Left ventricle myocardium inferior (tissue), 1 donor: ENCODE measurements around the gene CRTC1. TPM values are rescaled to one million over a fixed set of nuclear protein-coding genes. Genes with fewer than 3 reads are reported as not detected.

Experiments
- DNase-seq: peaks from one replicate; pipeline ENCODE4 v3.0.0-alpha.2; 2020
- H3K27ac ChIP-seq: fragments of 200-600 bp; replicated peaks from 2 replicates; pipeline ENCODE4 v1.8.0; 2021
- H3K27me3 ChIP-seq: fragments of 200-600 bp; 2 replicates; pipeline ENCODE4 v1.8.0; 2021; ENCODE audit warnings: low read depth
- H3K36me3 ChIP-seq: fragments of 200-600 bp; 2 replicates; pipeline ENCODE4 v1.8.0; 2021
- H3K4me1 ChIP-seq: fragments of 200-600 bp; 2 replicates; pipeline ENCODE4 v1.8.0; 2021
- H3K4me3 ChIP-seq: fragments of 200-600 bp; 2 replicates; pipeline ENCODE4 v1.8.0; 2021; ENCODE audit warnings: mild to moderate bottlenecking, moderate library complexity
- H3K9me3 ChIP-seq: fragments of 200-600 bp; replicated peaks from 2 replicates; pipeline ENCODE4 v1.8.0; 2021
- intact Hi-C: fragments of 100-400 bp; cut with micrococcal nuclease; formaldehyde crosslinking; loops from one replicate; pipeline ENCODE4 v1.11.0; 2022
- total RNA-seq: library from RNA; stranded (reverse); fragmentation: NEBNext Ultra II Directional; extraction: Animal tissue kit (Norgen Biotek cat#: 25700); gene quantifications from one replicate; pipeline ENCODE4 v1.2.1, GENCODE V29; 2021
- TF ChIP-seq, protein P1 (sequence below): fragments of 200-600 bp; IDR thresholded peaks from 2 replicates; pipeline ENCODE4 v1.8.0; 2021; ENCODE audit warnings: antibody characterized with exemption, mild to moderate bottlenecking, borderline replicate concordance
- donor health status: DM: no; HTN: yes; CAD: no; lungs with severe emphysema.

Gene CRTC1
- total RNA-seq, 1 donor from 2014 or later: 9.7 TPM

DNA sequence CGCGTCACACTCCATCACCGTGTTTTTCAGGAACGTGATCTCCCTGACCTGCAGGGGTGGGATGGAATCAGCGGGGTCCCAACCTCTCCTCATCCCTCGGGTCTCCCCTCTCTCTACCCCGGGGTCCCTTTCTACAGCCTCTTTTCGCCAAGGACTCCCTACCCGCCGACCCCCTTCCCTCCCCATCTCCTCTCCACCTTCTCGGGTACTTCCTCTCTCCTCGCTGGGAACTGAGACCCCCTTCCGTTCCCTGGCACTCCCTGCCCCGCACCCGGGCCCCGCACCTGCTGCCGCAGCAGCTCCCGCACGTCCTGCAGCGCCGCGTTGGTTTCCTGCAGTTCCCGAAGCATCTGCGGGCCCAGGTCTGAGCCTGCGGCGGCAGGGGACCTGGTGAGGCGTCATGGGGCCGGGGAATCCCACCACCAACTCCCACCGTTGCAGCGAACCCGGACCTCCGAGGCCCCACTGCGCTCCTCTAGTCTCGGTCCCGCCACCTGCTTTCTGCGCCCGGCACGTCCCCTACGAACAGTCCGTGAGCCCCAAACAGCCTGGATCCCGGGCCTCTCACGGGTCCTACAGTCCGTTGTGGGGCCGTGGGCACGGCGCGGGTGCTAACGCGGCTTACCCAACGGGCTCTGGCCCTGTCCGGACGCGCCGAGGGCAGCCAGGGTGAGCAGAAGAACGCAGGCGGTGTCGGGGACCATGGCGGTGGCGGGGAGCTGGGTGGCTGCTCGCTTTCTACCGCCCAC lies 107.3 kb downstream of the CRTC1 start, which contains the start of gene COMP:
COMP (minus strand) TSS at position 740 of the 749 bp plus-strand sequence; CDS start at position 704, 36 bp downstream.
- TF ChIP-seq, protein P1, sequence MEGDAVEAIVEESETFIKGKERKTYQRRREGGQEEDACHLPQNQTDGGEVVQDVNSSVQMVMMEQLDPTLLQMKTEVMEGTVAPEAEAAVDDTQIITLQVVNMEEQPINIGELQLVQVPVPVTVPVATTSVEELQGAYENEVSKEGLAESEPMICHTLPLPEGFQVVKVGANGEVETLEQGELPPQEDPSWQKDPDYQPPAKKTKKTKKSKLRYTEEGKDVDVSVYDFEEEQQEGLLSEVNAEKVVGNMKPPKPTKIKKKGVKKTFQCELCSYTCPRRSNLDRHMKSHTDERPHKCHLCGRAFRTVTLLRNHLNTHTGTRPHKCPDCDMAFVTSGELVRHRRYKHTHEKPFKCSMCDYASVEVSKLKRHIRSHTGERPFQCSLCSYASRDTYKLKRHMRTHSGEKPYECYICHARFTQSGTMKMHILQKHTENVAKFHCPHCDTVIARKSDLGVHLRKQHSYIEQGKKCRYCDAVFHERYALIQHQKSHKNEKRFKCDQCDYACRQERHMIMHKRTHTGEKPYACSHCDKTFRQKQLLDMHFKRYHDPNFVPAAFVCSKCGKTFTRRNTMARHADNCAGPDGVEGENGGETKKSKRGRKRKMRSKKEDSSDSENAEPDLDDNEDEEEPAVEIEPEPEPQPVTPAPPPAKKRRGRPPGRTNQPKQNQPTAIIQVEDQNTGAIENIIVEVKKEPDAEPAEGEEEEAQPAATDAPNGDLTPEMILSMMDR: no peak
- intact Hi-C loops: no loop called here
- no peak for DNase-seq
- Histone ChIP-seq H3K27me3 (peaks cover 100% of the 10 kb centered on the region), H3K36me3 (no peaks in the 10 kb centered on the region), H3K4me3 (peak within 1 kb of the TSS; percentile 56), H3K4me1 (peaks cover 44% of the 10 kb centered on the region), H3K27ac (no peak within 1 kb of the TSS), H3K9me3 (no peaks in the 10 kb centered on the region)

DNA sequence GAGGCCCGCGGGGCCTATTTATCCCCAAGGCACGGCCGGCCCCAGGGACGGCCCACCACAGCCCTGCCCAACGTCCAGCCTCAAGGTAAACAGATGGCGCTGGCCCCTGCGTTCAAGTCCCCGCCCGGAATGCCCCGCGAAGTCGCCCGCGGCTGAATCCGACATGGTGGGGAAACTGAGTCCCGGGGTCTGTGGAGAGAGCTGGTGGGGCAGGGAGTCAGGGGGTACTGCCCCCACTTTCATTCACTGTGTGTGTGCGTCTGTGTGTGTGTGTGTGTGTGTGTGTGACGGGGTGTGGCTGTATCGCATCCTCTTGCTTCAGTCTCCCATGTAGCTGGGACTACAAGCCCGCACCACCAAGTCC lies 107.8 kb downstream of the CRTC1 start:
- no peak for DNase-seq
- TF ChIP-seq, protein P1: no peak
- Histone ChIP-seq H3K9me3 (no peaks in the 10 kb centered on the region), H3K4me3 (no peak overlapping the region), H3K4me1 (peaks cover 39% of the 10 kb centered on the region), H3K36me3 (no peaks in the 10 kb centered on the region), H3K27me3 (peaks cover 100% of the 10 kb centered on the region), H3K27ac (no peak overlapping the region)
- intact Hi-C loops: no loop called here

DNA sequence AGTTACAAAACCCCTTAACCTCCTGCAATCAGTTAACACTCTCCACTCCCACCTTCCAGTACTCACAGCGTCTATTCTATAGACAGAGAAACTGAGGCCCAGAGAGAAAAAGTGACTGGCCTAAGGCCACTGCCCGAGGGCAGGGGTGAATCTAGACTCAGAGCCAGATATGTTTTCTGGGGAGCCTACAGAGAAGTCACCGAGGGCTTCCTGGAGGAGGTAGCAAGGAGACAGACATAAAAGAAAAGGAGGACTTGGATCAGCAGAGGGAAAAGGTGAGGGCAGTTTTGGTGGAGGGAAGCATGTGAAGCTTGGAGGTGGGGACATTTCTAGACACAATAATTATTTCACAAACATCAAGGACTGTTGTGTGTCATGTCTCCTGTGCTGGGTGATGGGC lies 109.2 kb downstream of the CRTC1 start:
- TF ChIP-seq, protein P1: no peak
- Histone ChIP-seq H3K36me3 (no peaks in the 10 kb centered on the region), H3K27me3 (peaks cover 100% of the 10 kb centered on the region), H3K4me3 (no peak overlapping the region), H3K4me1 (peaks cover 38% of the 10 kb centered on the region), H3K27ac (no peak overlapping the region), H3K9me3 (no peaks in the 10 kb centered on the region)
- no peak for DNase-seq
- intact Hi-C loops: no loop called here

DNA sequence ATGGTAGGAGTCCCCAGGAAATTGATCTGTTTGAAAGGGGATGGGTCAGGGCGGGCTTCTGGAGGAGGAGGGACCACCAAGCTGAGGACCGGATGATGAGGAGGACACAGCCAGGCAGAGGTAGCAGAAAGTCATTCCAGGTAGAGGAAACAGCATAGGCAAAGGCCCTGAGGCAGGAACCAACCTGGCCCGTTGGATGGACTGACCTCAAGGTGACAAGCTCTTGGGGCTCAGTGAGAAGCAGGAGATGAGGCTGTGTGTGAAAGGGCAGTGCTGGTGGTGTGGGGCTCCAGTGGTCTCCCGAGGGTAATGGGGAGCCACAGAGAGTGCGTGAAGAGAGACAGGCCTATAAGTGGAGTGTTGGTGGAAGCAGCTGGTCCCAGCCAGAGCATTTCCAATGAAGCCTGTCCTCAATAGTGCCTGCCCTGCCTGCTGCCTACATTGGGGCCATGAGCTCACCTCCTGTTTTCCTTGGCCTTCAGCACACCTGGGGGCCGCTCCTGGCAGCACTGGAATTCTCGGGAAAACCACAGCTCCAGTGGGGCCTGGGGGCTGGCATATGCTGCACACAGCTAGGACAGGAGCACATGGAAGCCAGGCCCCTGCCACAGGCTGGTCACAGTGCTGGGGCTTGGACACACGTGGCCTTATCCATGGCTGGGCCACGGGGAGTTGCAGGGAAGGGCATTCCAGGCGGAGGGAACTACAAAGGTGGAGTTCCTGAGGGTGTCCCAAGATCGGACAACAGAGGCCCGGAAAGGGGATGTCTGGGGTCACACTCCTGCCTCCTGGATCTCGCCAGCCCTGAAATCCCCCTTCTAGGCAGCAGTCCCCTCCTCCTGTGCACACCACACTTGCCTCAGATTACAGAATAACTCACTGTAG lies 109.9 kb downstream of the CRTC1 start:
- Histone ChIP-seq H3K27ac (no peak overlapping the region), H3K9me3 (no peaks in the 10 kb centered on the region), H3K27me3 (peaks cover 100% of the 10 kb centered on the region), H3K36me3 (no peaks in the 10 kb centered on the region), H3K4me1 (peaks cover 35% of the 10 kb centered on the region), H3K4me3 (no peak overlapping the region)
- intact Hi-C loops: no loop called here
- no peak for DNase-seq
- TF ChIP-seq, protein P1: no peak

GRCh38 chr19:18794029-18794313 lies 110.5 kb downstream of the CRTC1 start:
- no peak for DNase-seq
- no peak overlapping the region for H3K27ac ChIP-seq
- H3K27me3 ChIP-seq: peaks cover 100% of the 10 kb centered on the region
- H3K4me1 ChIP-seq: peaks cover 29% of the 10 kb centered on the region
- no peak overlapping the region for H3K4me3 ChIP-seq
- TF ChIP-seq, protein P1: no peak
- no peaks in the 10 kb centered on the region for H3K36me3 ChIP-seq
- no peaks in the 10 kb centered on the region for H3K9me3 ChIP-seq
- intact Hi-C loops: no loop called here
